Thymus (tissue), 11 donors: ENCODE data around the gene CCIN. TPM values are rescaled to one million over a fixed set of nuclear protein-coding genes. Genes with fewer than 3 reads are reported as not detected.
A peak's percentile ranks its signal among the peaks of the same experiment; 100 is the strongest.

Experiments used
- DNase-seq, 9 donors: peaks; one replicate each; pipeline ENCODE4 v3.0.0-alpha.2; 2013; ENCODE audit warnings: low spot score in 9 of 9, low read depth in 6 of 9, missing footprints in 1 of 9
- H3K27ac ChIP-seq, 2 donors: one replicate each; pipeline ENCODE4 v1.5.1; 2013; ENCODE audit warnings: control low read depth in 1 of 2, low read depth in 1 of 2, low read length in 1 of 2, mild to moderate bottlenecking in 1 of 2, moderate library complexity in 1 of 2
- H3K27me3 ChIP-seq, 2 donors: one replicate each; pipeline ENCODE4 v1.5.1; 2013; ENCODE audit warnings: low read length in 1 of 2; ENCODE audit not compliant: control insufficient read depth in 2 of 2, insufficient read depth in 1 of 2
- H3K36me3 ChIP-seq, 2 donors: one replicate each; pipeline ENCODE4 v1.5.1; 2013; ENCODE audit warnings: low read length in 1 of 2, mild to moderate bottlenecking in 1 of 2, moderate library complexity in 1 of 2; ENCODE audit not compliant: control insufficient read depth in 2 of 2, insufficient read depth in 2 of 2
- H3K4me1 ChIP-seq, 2 donors: one replicate each; pipeline ENCODE4 v1.5.1; 2013; ENCODE audit warnings: low read length in 2 of 2; ENCODE audit not compliant: control insufficient read depth in 2 of 2, insufficient read depth in 2 of 2
- H3K4me3 ChIP-seq, 2 donors: one replicate each; pipeline ENCODE4 v1.5.1; 2013; ENCODE audit warnings: low read length in 2 of 2, control low read depth in 1 of 2, mild to moderate bottlenecking in 1 of 2
- H3K9me3 ChIP-seq, 2 donors: one replicate each; pipeline ENCODE4 v1.5.1; 2013; ENCODE audit warnings: low read length in 1 of 2, mild to moderate bottlenecking in 1 of 2; ENCODE audit not compliant: control insufficient read depth in 2 of 2, insufficient read depth in 1 of 2
- WGBS: extraction: QIAGEN DNeasy Blood & Tissue Kit; methylation state at CpG from one replicate; pipeline ENCODE4 v1.1.7; 2013; 5-methylcytosine and 5-hydroxymethylcytosine counted together
- polyA plus RNA-seq: library from polyadenylated mRNA; stranded (reverse); fragments of 200-250 nt; gene quantifications from one replicate; pipeline ENCODE4 v1.2.3, GENCODE V29; 2013
- total RNA-seq: library from RNA; stranded (reverse); fragments of 120-200 nt; gene quantifications from one replicate; pipeline ENCODE4 v1.2.4, GENCODE V29; 2013
- donor health status: healthy.

The CCIN gene
- total and polyA plus RNA-seq, 2 donors: 0.05 TPM

GRCh38 chr9:36204906-36205547, 35.8 kb downstream of the CCIN start:
- 98% methylated on average over 11 of the region's 11 CpGs for WGBS
- DNase-seq: no peak

GRCh38 chr9:36207016-36207415, 37.8 kb downstream of the CCIN start:
- Histone ChIP-seq H3K27ac (peak overlapping the region in 1 of 2 donors; percentile 21), H3K4me1 (no peaks in the 10 kb centered on the region), H3K27me3 (no peaks in the 10 kb centered on the region), H3K36me3 (peaks cover 79 to 94% of the 10 kb centered on the region in 2 donors), H3K9me3 (no peaks in the 10 kb centered on the region), H3K4me3 (no peak overlapping the region)
- 94% methylated on average over 4 of the region's 4 CpGs for WGBS
- DNase-seq: no peak

More at GRCh38 chr9:36204906-36205547, 35.8 kb downstream of the CCIN start:
- Histone ChIP-seq H3K27me3 (no peaks in the 10 kb centered on the region), H3K36me3 (peaks cover 72 to 94% of the 10 kb centered on the region in 2 donors), H3K4me3 (no peak overlapping the region), H3K27ac (no peak overlapping the region), H3K4me1 (no peaks in the 10 kb centered on the region), H3K9me3 (no peaks in the 10 kb centered on the region)

- H3K4me1 ChIP-seq: no peaks in the 10 kb centered on the region
- H3K27ac ChIP-seq: no peak overlapping the region
These were observed 38.4 kb downstream of the CCIN start for GRCh38 chr9:36207546-36208012.

GRCh38 chr9:36208521-36209253, 39.5 kb downstream of the CCIN start:
- Histone ChIP-seq H3K9me3 (no peaks in the 10 kb centered on the region), H3K27me3 (no peaks in the 10 kb centered on the region), H3K4me1 (no peaks in the 10 kb centered on the region), H3K4me3 (no peak overlapping the region), H3K36me3 (peaks cover 85 to 95% of the 10 kb centered on the region in 2 donors), H3K27ac (no peak overlapping the region)
- DNase-seq: no peak
- 97% methylated on average over 10 of the region's 10 CpGs for WGBS

More at GRCh38 chr9:36207546-36208012, 38.4 kb downstream of the CCIN start:
- no peaks in the 10 kb centered on the region for H3K27me3 ChIP-seq
- WGBS: 2% methylated on average over 1 of the region's 1 CpG
- peaks cover 79 to 94% of the 10 kb centered on the region in 2 donors for H3K36me3 ChIP-seq
- no peaks in the 10 kb centered on the region for H3K9me3 ChIP-seq
- no peak overlapping the region for H3K4me3 ChIP-seq
- no peak for DNase-seq

GRCh38 chr9:36210722-36211121, 41.5 kb downstream of the CCIN start:
- H3K4me1 ChIP-seq: no peaks in the 10 kb centered on the region
- WGBS: 97% methylated on average over 8 of the region's 8 CpGs
- H3K27ac ChIP-seq: no peak overlapping the region
- no peaks in the 10 kb centered on the region for H3K27me3 ChIP-seq
- peaks cover 72 to 83% of the 10 kb centered on the region in 2 donors for H3K36me3 ChIP-seq
- no peak for DNase-seq
- H3K9me3 ChIP-seq: no peaks in the 10 kb centered on the region
- H3K4me3 ChIP-seq: no peak overlapping the region

GRCh38 chr9:36211510-36211909, 42.3 kb downstream of the CCIN start:
- Histone ChIP-seq H3K4me1 (no peaks in the 10 kb centered on the region), H3K36me3 (peaks cover 71 to 76% of the 10 kb centered on the region in 2 donors), H3K27ac (no peak overlapping the region), H3K27me3 (no peaks in the 10 kb centered on the region), H3K9me3 (no peaks in the 10 kb centered on the region), H3K4me3 (no peak overlapping the region)
- WGBS: 97% methylated on average over 7 of the region's 7 CpGs
- DNase-seq: no peak

GRCh38 chr9:36213387-36213786, 44.2 kb downstream of the CCIN start:
- no peak overlapping the region for H3K27ac ChIP-seq
- peaks cover 0 to 3% of the 10 kb centered on the region in 2 donors for H3K4me1 ChIP-seq
- H3K4me3 ChIP-seq: no peak overlapping the region
- DNase-seq: no peak
- 83% methylated on average over 4 of the region's 4 CpGs for WGBS
- H3K36me3 ChIP-seq: peaks cover 68 to 73% of the 10 kb centered on the region in 2 donors
- no peaks in the 10 kb centered on the region for H3K9me3 ChIP-seq
- H3K27me3 ChIP-seq: no peaks in the 10 kb centered on the region

GRCh38 chr9:36213989-36214388, 44.8 kb downstream of the CCIN start:
- Histone ChIP-seq H3K27ac (no peak overlapping the region), H3K4me1 (peaks cover 0 to 3% of the 10 kb centered on the region in 2 donors)
- WGBS: 94% methylated on average over 4 of the region's 4 CpGs

GRCh38 chr9:36214571-36214970, 45.4 kb downstream of the CCIN start:
- H3K27me3 ChIP-seq: no peaks in the 10 kb centered on the region
- no peaks in the 10 kb centered on the region for H3K9me3 ChIP-seq
- DNase-seq: no peak
- H3K4me3 ChIP-seq: no peak overlapping the region
- H3K27ac ChIP-seq: no peak overlapping the region
- peaks cover 0 to 3% of the 10 kb centered on the region in 2 donors for H3K4me1 ChIP-seq
- H3K36me3 ChIP-seq: peaks cover 68 to 69% of the 10 kb centered on the region in 2 donors

More at GRCh38 chr9:36213989-36214388, 44.8 kb downstream of the CCIN start:
- Histone ChIP-seq H3K9me3 (no peaks in the 10 kb centered on the region), H3K27me3 (no peaks in the 10 kb centered on the region), H3K4me3 (no peak overlapping the region), H3K36me3 (peaks cover 68 to 70% of the 10 kb centered on the region in 2 donors)
- DNase-seq: no peak
